K562 (cell line): ENCODE measurements around the gene DPYSL4. TPM values are rescaled to one million over a fixed set of nuclear protein-coding genes. Genes with fewer than 3 reads are reported as not detected.

Source experiments
- ATAC-seq: fragments of 200-7000 bp; cut with Tn5 transposase; 3 replicates; pipeline ENCODE4 v1.9.1; 2020; ENCODE audit warnings: moderate library complexity
- BruUV-seq: library from RNA; stranded (reverse); fragments of 400-500 nt; replicated peaks from 2 replicates; lab custom pipeline; 2021; lab: Mats Ljungman, UMichigan
- CTCF ChIA-PET: fragments of 300-600 bp; formaldehyde crosslinking; extraction: SDS; loops from one replicate; lab custom pipeline; 2021; ENCODE audit warnings: low intra/inter-chr PET ratio; lab: Yijun Ruan, JAX
- POLR2A ChIA-PET: fragments of 300-600, 350-650 bp; sonication (Branson Sonifier 250); formaldehyde crosslinking; extraction: SDS; loops from one replicate; lab custom pipeline; 2021; ENCODE audit warnings: antibody characterized with exemption, inconsistent platforms; lab: Yijun Ruan, JAX
- DNase-seq, 4 experiments: peaks; one replicate each; pipeline versions ENCODE4 v3.0.0 to v3.0.0-alpha.2; 2011 to 2018; ENCODE audit warnings: low spot score in 3 of 4, mixed read lengths in 3 of 4; ENCODE audit errors: extremely low read depth in 1 of 4
- FAIRE-seq: peaks from 2 replicates; lab custom pipeline; 2011; peaks lifted over from hg19 to GRCh38; lab: Jason Lieb, UNC
- H2AFZ ChIP-seq: 2 replicates; pipeline ENCODE4 v1.6.0; 2011; ENCODE audit warnings: low read depth, low read length, control low read depth, inconsistent platforms
- H3K27ac ChIP-seq: fragments of 200-600 bp; 3 replicates; pipeline ENCODE4 v1.8.0; 2011; ENCODE audit warnings: low read depth, mild to moderate bottlenecking, control low read depth, inconsistent platforms, low read length, moderate library complexity, mixed read lengths; ENCODE audit errors: extremely low read depth
- H3K27me3 ChIP-seq, 2 experiments: fragments of 300-600 bp in 1 of 2; 2 replicates in 1 of 2; 3 replicates in 1 of 2; pipeline versions ENCODE4 v1.6.0 to v1.8.0; 2011; ENCODE audit warnings: inconsistent platforms in 2 of 2, low read length in 2 of 2, mild to moderate bottlenecking in 1 of 2, mixed read lengths in 1 of 2, moderate library complexity in 1 of 2; ENCODE audit not compliant: control insufficient read depth in 2 of 2, insufficient read depth in 2 of 2
- H3K36me3 ChIP-seq: fragments of 300-600 bp; 3 replicates; pipeline ENCODE4 v1.8.0; 2011; ENCODE audit warnings: mild to moderate bottlenecking, low read length, inconsistent platforms; ENCODE audit not compliant: control insufficient read depth, insufficient read depth
- H3K4me1 ChIP-seq, 2 experiments: fragments of 200-600 bp in 1 of 2; replicated peaks in 1 of 2; 2 replicates in 1 of 2; 3 replicates in 1 of 2; pipeline versions ENCODE4 v1.5.1 to v1.8.0; 2011; ENCODE audit warnings: inconsistent platforms in 2 of 2, low read length in 2 of 2, mild to moderate bottlenecking in 1 of 2, mixed read lengths in 1 of 2, moderate library complexity in 1 of 2; ENCODE audit not compliant: control insufficient read depth in 2 of 2, insufficient read depth in 2 of 2
- H3K4me2 ChIP-seq: 2 replicates; pipeline ENCODE4 v1.6.1; 2011; ENCODE audit warnings: low read length, control low read depth, inconsistent platforms, mixed read lengths; ENCODE audit not compliant: insufficient read depth
- H3K4me3 ChIP-seq: fragments of 200-600 bp; sonication (generic), shearing (Covaris generic); 2 replicates; pipeline ENCODE4 v1.5.1; 2016; ENCODE audit warnings: control low read depth, inconsistent platforms
- H3K79me2 ChIP-seq: fragments of 200-600 bp; 3 replicates; pipeline ENCODE4 v1.8.0; 2011; ENCODE audit warnings: low read length, inconsistent platforms; ENCODE audit not compliant: control insufficient read depth, insufficient read depth
- H3K9ac ChIP-seq, 2 experiments: 2 replicates each; pipeline versions ENCODE4 v1.6.0 to v1.6.1; 2011; ENCODE audit warnings: low read depth in 2 of 2, low read length in 2 of 2, control low read depth in 1 of 2, inconsistent platforms in 1 of 2, mild to moderate bottlenecking in 1 of 2, mixed read lengths in 1 of 2; ENCODE audit not compliant: insufficient read depth in 1 of 2
- H3K9me1 ChIP-seq: one replicate; pipeline ENCODE4 v1.6.0; 2011; ENCODE audit warnings: inconsistent platforms, mild to moderate bottlenecking, low read length, moderate library complexity; ENCODE audit not compliant: control insufficient read depth, insufficient read depth
- H3K9me3 ChIP-seq: replicated peaks from 2 replicates; pipeline ENCODE4 v1.5.1; 2011; ENCODE audit warnings: low read depth, low read length, inconsistent platforms; ENCODE audit not compliant: control insufficient read depth, insufficient read depth
- H4K20me1 ChIP-seq: replicated peaks from 2 replicates; pipeline ENCODE4 v1.6.1; 2011; ENCODE audit warnings: low read length, inconsistent platforms, mixed read lengths; ENCODE audit not compliant: control insufficient read depth, insufficient read depth
- BCL6 ChIP-seq: fragments of 250-450 bp; sonication (Bioruptor Pico); IDR thresholded peaks from 2 replicates; pipeline ENCODE4 v1.4.0; 2020
- BHLHE40 ChIP-seq: IDR thresholded peaks from 2 replicates; pipeline ENCODE4 v1.6.1; 2011; ENCODE audit warnings: low read length, improper control_type of control experiment
- IRF9 ChIP-seq: fragments of 450-650 bp; IDR thresholded peaks from 2 replicates; pipeline ENCODE4 v1.6.1; 2016; ENCODE audit warnings: missing biosample characterization, missing genetic modification characterization
- MAFG ChIP-seq: fragments of 450-650 bp; conservative IDR thresholded peaks from 2 replicates; pipeline ENCODE4 v1.6.1; 2016; ENCODE audit warnings: missing genetic modification characterization, missing compliant biosample characterization
- MAFK ChIP-seq: IDR thresholded peaks from 2 replicates; pipeline ENCODE4 v1.6.1; 2011; ENCODE audit warnings: low read length, improper control_type of control experiment
- NFE2L1 ChIP-seq: fragments of 450-650 bp; IDR thresholded peaks from 2 replicates; pipeline ENCODE4 v1.6.1; 2016; ENCODE audit warnings: missing genetic modification characterization, low read depth, mild to moderate bottlenecking, missing compliant biosample characterization, moderate library complexity, borderline replicate concordance
- POLR3G ChIP-seq: IDR thresholded peaks from 2 replicates; pipeline ENCODE4 v1.6.1; 2011; ENCODE audit not compliant: insufficient read length, insufficient replicate concordance; ENCODE audit errors: extremely low read depth
- SAP30 ChIP-seq: fragments of 200-600 bp; sonication (generic); IDR thresholded peaks from 2 replicates; pipeline ENCODE4 v1.6.1; 2012; ENCODE audit warnings: borderline replicate concordance, low read depth, mild to moderate bottlenecking, moderate library complexity, low read length, control low read depth, inconsistent platforms; ENCODE audit not compliant: insufficient read depth, poor library complexity, severe bottlenecking
- USF2 ChIP-seq: sonication (generic); formaldehyde crosslinking; IDR thresholded peaks from 2 replicates; pipeline ENCODE4 v1.5.0; 2020; ENCODE audit warnings: missing genetic modification reagents
- ZBTB12 ChIP-seq: fragments of 250-450 bp; sonication (Bioruptor Pico); IDR thresholded peaks from 2 replicates; pipeline ENCODE4 v1.4.0; 2020
- ZKSCAN3 ChIP-seq: fragments of 250-450 bp; sonication (Bioruptor Pico); IDR thresholded peaks from 2 replicates; pipeline ENCODE4 v1.4.0; 2020
- ZNF609 ChIP-seq: sonication (generic); formaldehyde crosslinking; IDR thresholded peaks from 2 replicates; pipeline ENCODE4 v1.8.1; 2023; ENCODE audit warnings: missing genetic modification reagents, mild to moderate bottlenecking, borderline replicate concordance
- WGBS: fragments of 100-300 bp; shearing (Covaris generic); methylation state at CpG from one replicate; pipeline ENCODE4 v1.1.6; 2016; ENCODE audit warnings: low coverage, mixed read lengths; ENCODE audit not compliant: insufficient coverage; ENCODE audit errors: missing lambda C conversion rate; 5-methylcytosine and 5-hydroxymethylcytosine counted together
- in situ Hi-C: fragments of 300-500 bp; cut with MboI; formaldehyde crosslinking; loops from 4 replicates; pipeline ENCODE4 v1.15.0; 2018; ENCODE audit warnings: inconsistent platforms, mixed read lengths
- intact Hi-C: fragments of 100-400 bp; cut with micrococcal nuclease; formaldehyde crosslinking; loops from 2 replicates; pipeline ENCODE4 v1.14.2; 2022
- polyA plus RNA-seq, 8 experiments: library from polyadenylated mRNA; depleted of rRNA in 4 of 8; stranded (reverse) in 5 of 8; unstranded in 3 of 8; fragments of >200 nt; fragmentation: Nextera tagmentation in 2 of 8; fragmentation: Illumina TruSeq in 1 of 8; extraction: Ambion mirVana in 2 of 8; extraction: Trizol in 1 of 8; gene quantifications; 2 replicates each; pipeline versions ENCODE4 v1.2.1 to v1.2.3, GENCODE V29; 2011 to 2014; ENCODE audit warnings: inconsistent platforms in 1 of 8, missing spikeins in 1 of 8
- total RNA-seq, 7 experiments: library from RNA; depleted of rRNA in 6 of 7; stranded (reverse); fragments of >200 nt in 6 of 7; fragmentation: Illumina TruSeq in 2 of 7; extraction: Trizol in 2 of 7; gene quantifications; 2 replicates each; pipeline versions ENCODE4 v1.2.1 to v1.2.3, GENCODE V29; 2011 to 2021; ENCODE audit warnings: low replicate concordance in 1 of 7

The DPYSL4 gene
- total and polyA plus RNA-seq, 9 of the 15 experiments (the other 6 are each of a cell fraction or from before 2014, with no cell fraction given) = 0.03 TPM; not detected in 8

- CTCF ChIA-PET = no interaction called here
- Histone ChIP-seq H3K27me3 (peaks cover 0 to 35% of the 10 kb centered on the region in 2 experiments; a peak in 2 of 5 replicates), H3K9me3 (no peaks in the 10 kb centered on the region), H3K27ac (no peak overlapping the region), H3K4me2 (no peak overlapping the region), H2AFZ (no peak overlapping the region), H3K9me1 (no peaks in the 10 kb centered on the region), H3K79me2 (no peaks in the 10 kb centered on the region), H3K9ac (no peak overlapping the region), H4K20me1 (no peaks in the 10 kb centered on the region; the same call in 1 of the 2 replicates), H3K36me3 (no peaks in the 10 kb centered on the region), H3K4me3 (no peak overlapping the region), H3K4me1 (no peaks in the 10 kb centered on the region; a peak in 1 of 5 replicates)
- WGBS = 4% methylated on average over 25 of the region's 25 CpGs
- POLR2A ChIA-PET = no interaction called here
- in situ Hi-C loops (no loop called here), intact Hi-C loops (no loop called here)
- BruUV-seq = no TSS peak
- no peak for DNase-seq
- no peak for FAIRE-seq
- no peak for ATAC-seq
- TF ChIP-seq IRF9 (tag) (no peak), USF2 (no peak), BHLHE40 (no peak), MAFG (tag) (no peak), NFE2L1 (tag) (no peak), ZKSCAN3 (no peak), ZNF609 (CRISPR knock-in tag) (no peak), BCL6 (CRISPR knock-in tag) (no peak), SAP30 (no peak), POLR3G (no peak), MAFK (no peak), ZBTB12 (CRISPR knock-in tag) (no peak)
Measured at GRCh38 chr10:132197271-132198067, 10.7 kb downstream of the DPYSL4 start.
